Measurements from ENCODE around the gene KAZN.

Gene KAZN

GRCh38 chr1:14682941-14683621 is 84.6 kb downstream of the KAZN start:
- ATAC-seq = no peak
- TF ChIP-seq SNAI2 (CRISPR knock-in tag; IDR thresholded peaks at IDR 0.05) = no peak
- no peak for TF ChIP-seq ZC3H10 (CRISPR knock-in tag; IDR thresholded peaks at IDR 0.05)

- no peak for TF ChIP-seq ZFP3 (CRISPR knock-in tag; IDR thresholded peaks at IDR 0.05)
- TF ChIP-seq ISL1 (CRISPR knock-in tag; IDR thresholded peaks at IDR 0.05) = no peak
- TF ChIP-seq PPARA (CRISPR knock-in tag; IDR thresholded peaks at IDR 0.05; ENCODE audit: borderline replicate concordance) = no peak
- no peak for TF ChIP-seq ZC3H10 (CRISPR knock-in tag; IDR thresholded peaks at IDR 0.05)
- no peak for TF ChIP-seq CSDC2 (CRISPR knock-in tag; IDR thresholded peaks at IDR 0.05)
- no peak for TF ChIP-seq ARNTL (CRISPR knock-in tag; IDR thresholded peaks at IDR 0.05; ENCODE audit: borderline replicate concordance, low read depth)
- TF ChIP-seq TCF4 (CRISPR knock-in tag; IDR thresholded peaks at IDR 0.05; ENCODE audit: borderline replicate concordance) = no peak
- no peak for TF ChIP-seq CREB5 (CRISPR knock-in tag; IDR thresholded peaks at IDR 0.05; ENCODE audit: low read depth)
- TF ChIP-seq RARB (CRISPR knock-in tag; IDR thresholded peaks at IDR 0.05) = no peak
- TF ChIP-seq ZNF565 (CRISPR knock-in tag; conservative IDR thresholded peaks at IDR 0.05; ENCODE audit: low read depth) = no peak
- no peak for TF ChIP-seq ZNF8 (CRISPR knock-in tag; IDR thresholded peaks at IDR 0.05)
- TF ChIP-seq TSHZ2 (CRISPR knock-in tag; IDR thresholded peaks at IDR 0.05) = no peak
- ATAC-seq = no peak
Observed at GRCh38 chr1:14685078-14685477, 86.6 kb downstream of the KAZN start.

DNA sequence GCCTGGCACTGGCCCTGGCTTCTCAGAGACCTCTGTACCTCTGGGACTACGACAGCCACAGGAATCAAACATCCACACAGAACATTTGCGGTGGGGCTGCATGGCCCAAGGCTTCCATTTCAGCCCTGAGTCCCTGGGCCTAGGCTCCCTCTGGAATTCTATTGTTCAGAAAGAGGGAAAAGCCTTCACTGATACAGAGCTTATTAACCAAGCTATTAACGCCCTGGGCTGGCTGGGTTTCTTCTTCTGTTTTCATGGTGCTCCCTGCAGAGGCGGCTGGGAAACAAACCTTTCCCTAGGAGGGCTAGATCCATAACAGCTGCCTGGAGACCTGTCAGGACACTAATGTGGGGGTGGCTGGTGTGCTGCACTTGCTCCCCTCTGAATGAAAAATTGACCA is 88.2 kb downstream of the KAZN start:
- ATAC-seq = no peak
- TF ChIP-seq ISL1 (CRISPR knock-in tag; IDR thresholded peaks at IDR 0.05) = no peak
- no peak for TF ChIP-seq TSHZ2 (CRISPR knock-in tag; IDR thresholded peaks at IDR 0.05)
- TF ChIP-seq ZFP30 (CRISPR knock-in tag; IDR thresholded peaks at IDR 0.05) = no peak
- TF ChIP-seq POU6F1 (CRISPR knock-in tag; IDR thresholded peaks at IDR 0.05; ENCODE audit: borderline replicate concordance, low read depth) = no peak
- no peak for TF ChIP-seq CSRNP3 (CRISPR knock-in tag; IDR thresholded peaks at IDR 0.05)
- no peak for TF ChIP-seq GLIS3 (CRISPR knock-in tag; IDR thresholded peaks at IDR 0.05)

- TF ChIP-seq CSDC2 (CRISPR knock-in tag; IDR thresholded peaks at IDR 0.05) (no peak), ESRRG (CRISPR knock-in tag; IDR thresholded peaks at IDR 0.05) (no peak), TCF4 (CRISPR knock-in tag; IDR thresholded peaks at IDR 0.05; ENCODE audit: borderline replicate concordance) (no peak), CSRNP3 (CRISPR knock-in tag; IDR thresholded peaks at IDR 0.05) (no peak), ZNF565 (CRISPR knock-in tag; conservative IDR thresholded peaks at IDR 0.05; ENCODE audit: low read depth) (no peak), POU6F1 (CRISPR knock-in tag; IDR thresholded peaks at IDR 0.05; ENCODE audit: borderline replicate concordance, low read depth) (no peak), ISL1 (CRISPR knock-in tag; IDR thresholded peaks at IDR 0.05) (no peak), ZFP30 (CRISPR knock-in tag; IDR thresholded peaks at IDR 0.05) (no peak), RARB (CRISPR knock-in tag; IDR thresholded peaks at IDR 0.05) (no peak), OSR1 (CRISPR knock-in tag; IDR thresholded peaks at IDR 0.05) (no peak)
- no peak for ATAC-seq
Observed at GRCh38 chr1:14687147-14687546, 88.7 kb downstream of the KAZN start.
